HTERT RPE-1 (cell line): ENCODE data around the gene TMED9.
"Not testable (repeated sequence)": the region's sequence is repeated elsewhere in the genome, so short reads cannot be mapped to it uniquely, and the experiment has no call there.

Source experiments
- in situ Hi-C: fragments of 300-500 bp; cut with MboI; formaldehyde crosslinking; loops from 4 replicates; pipeline ENCODE4 v1.14.3; 2020; ENCODE audit warnings: low sequenced_read_pairs

TMED9 gene

GRCh38 chr5:177605667-177606066 is 13.7 kb downstream of the TMED9 start:
- in situ Hi-C loops: no loop called here

DNA sequence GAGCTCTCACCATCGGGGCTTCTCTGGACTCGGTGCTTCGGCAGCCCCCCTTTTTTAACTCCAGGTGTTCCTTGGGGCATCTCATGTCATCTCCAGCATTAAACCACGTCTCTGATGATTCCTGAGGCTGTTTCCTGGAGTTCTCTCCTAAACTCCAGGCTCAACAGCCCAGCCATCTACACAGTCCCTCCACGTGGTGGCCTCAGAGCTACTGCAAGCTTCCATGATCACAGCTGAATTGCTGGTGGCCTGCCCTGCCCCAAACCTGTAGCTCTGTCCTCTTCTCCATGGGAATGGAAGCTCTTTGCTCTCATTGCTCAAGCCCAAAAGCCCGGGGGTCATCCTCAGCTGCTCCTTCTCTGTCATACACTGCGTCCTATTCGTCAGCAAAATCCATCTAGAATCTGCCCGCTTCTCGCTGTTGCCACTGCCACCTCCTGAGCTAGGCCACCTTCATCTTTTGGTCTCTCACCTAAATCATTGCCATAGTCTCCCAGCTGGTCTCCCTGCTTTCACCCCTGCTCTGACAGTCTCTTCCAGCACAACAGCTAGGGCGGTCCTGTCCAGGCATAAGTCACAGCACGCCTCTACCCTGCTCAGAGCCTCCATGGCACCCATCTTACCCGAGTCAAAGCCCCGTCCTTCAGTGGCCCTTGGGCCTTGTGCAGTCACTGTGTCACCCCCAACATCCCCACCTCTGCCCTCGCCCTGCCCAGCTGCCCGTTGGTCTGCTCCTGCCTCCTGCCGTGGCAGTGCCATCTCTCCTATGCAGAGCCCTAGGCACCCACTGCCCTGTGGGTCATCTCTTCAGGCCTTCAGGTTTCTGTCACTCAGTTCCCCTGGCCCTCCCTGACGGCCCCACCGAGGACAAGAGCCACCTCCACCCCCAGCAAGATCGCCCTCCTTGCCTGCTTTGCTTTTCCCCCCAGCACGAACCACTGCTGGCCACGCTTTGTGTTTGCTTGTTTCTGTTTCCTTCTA is 14.4 kb downstream of the TMED9 start:
- in situ Hi-C loops: no loop called here

GRCh38 chr5:177607115-177607451 is 15.1 kb downstream of the TMED9 start:
- in situ Hi-C loops: no loop called here

DNA sequence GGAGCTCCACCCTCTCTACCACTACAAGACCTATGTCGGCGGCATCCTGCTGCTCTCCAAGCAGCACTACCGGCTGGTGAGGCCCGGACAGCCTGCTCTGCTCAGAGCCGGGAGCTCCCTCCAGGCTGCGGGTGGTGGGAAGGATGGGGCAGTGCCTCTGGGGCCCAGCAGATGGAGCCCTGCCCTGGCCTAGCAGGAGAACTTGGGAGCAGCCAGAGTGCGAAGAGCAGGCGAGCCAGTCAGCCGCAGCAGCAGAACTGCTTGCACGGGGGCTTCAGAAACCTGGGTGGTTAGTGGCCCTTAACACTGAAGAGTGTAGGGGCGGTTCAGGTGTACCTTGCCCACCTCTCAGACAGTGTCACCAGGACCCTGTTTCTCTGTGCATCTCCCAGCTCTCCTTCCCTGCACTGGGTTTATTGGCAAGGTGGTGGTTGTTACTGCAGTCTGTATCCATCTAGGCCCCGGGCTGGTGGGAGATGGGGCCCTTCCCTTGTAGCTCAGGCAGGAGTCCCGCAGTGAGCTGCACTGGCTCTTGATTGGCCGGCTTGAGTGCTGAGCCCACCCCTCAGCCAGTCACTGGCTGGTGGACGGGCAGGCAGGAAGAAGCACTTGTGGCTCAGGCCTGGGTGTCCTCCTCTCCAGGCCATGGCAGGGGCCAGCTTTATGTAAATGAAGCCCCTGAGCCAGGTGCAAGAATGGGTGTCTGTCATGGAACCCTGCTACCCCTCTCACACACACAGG is 15.6 kb downstream of the TMED9 start:
- in situ Hi-C loops: no loop called here

DNA sequence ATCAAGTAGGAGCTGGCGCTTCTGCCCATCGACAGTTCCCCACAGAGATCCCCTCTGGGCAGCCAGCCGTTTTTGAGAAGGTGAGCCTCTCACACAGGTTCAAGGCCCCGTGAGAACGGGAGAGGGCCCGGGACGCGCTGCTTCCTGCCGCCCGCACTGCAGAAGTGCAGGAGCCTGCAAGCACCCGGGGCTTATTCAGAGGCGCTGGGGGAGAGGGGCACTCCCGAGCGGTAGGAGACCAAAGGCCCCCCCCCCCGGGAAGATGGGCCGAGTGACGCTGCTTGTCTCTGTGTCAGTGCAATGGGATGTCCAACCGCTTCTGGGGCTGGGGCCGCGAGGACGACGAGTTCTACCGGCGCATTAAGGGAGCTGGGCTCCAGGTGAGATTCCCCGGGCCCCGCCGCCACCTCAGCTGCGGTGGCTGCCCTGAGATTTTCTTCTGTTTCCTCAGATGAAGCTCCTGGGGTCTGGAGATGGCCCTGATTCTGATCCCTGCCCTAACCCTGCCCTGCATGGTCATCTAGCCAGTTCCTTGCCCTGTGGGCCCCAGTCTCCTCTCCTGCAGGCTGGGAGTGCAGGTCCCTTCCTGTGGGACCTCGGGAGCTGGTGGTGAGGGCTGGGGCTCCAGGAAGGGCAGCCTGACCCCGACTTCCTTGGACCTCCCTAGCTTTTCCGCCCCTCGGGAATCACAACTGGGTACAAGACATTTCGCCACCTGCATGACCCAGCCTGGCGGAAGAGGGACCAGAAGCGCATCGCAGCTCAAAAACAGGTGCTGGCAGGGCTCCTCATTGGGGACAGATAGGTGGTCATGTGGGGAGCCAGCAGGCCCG is 16.5 kb downstream of the TMED9 start:
- in situ Hi-C loops: no loop called here

DNA sequence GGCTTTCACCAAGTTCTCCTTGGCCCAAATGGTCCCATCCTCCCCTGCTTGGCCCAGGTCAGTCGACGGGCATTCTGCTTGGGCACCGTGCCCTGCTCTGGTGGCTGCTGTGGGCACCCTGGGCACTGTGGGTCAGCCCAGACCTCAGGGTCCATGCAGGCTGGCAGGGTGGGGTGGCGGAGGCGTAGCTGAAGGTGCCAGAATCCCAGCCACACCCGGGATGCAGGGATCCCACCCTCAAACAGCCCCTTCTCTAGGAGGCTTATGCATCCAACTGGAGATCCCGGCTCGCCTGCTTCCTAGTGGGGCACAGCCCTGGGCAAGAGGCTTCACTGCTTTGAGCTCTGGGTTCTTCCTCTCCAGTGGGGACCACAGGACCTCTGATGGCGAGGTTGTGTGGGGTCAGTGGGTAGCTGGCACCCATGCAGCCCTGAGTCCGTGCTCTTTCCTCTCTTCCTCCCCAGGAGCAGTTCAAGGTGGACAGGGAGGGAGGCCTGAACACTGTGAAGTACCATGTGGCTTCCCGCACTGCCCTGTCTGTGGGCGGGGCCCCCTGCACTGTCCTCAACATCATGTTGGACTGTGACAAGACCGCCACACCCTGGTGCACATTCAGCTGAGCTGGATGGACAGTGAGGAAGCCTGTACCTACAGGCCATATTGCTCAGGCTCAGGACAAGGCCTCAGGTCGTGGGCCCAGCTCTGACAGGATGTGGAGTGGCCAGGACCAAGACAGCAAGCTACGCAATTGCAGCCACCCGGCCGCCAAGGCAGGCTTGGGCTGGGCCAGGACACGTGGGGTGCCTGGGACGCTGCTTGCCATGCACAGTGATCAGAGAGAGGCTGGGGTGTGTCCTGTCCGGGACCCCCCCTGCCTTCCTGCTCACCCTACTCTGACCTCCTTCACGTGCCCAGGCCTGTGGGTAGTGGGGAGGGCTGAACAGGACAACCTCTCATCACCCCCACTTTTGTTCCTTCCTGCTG is 17.4 kb downstream of the TMED9 start:
- in situ Hi-C loops: no loop called here

- in situ Hi-C loops: no loop called here
Measured at GRCh38 chr5:177610131-177610769, 18.2 kb downstream of the TMED9 start.

- in situ Hi-C loops: no loop called here
Measured at GRCh38 chr5:177610770-177611445, 18.9 kb downstream of the TMED9 start.

DNA sequence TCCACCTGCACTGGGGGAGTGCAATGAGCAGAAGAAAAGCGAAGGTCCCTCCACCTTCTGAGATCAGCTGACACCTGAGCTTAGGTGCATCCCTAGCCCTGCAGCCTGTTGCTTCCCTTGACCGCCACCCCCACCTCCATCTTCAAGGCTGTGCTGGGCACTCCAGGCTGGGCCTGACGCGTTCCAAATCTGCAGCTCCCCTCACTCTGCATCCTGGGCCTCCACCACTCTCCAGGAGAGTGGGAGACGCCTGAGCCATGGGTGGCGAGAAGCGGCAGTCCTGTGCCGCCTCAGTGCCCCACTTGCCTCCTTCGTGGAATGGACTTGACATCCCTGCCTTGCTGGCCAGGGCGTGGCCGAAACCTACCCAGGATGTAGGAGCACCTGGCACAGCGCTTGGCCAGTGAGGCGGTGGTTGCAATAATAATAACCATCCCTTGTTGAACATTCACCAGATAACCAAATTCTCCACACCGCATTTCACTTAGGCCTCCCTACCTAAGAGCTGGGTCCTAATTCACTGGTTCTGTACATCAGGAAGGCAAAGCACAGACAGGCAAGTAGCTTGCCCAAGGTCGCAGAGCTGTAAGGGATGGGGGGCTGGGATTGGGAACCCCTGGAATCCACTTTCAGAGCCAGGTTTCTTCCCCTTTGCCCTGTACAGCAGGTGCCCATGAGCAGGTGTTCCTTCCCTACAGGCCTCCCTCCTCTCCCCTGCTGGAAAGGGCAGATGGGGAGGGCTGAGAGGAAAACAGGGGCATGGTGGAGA is 19.6 kb downstream of the TMED9 start:
- in situ Hi-C loops: no loop called here

DNA sequence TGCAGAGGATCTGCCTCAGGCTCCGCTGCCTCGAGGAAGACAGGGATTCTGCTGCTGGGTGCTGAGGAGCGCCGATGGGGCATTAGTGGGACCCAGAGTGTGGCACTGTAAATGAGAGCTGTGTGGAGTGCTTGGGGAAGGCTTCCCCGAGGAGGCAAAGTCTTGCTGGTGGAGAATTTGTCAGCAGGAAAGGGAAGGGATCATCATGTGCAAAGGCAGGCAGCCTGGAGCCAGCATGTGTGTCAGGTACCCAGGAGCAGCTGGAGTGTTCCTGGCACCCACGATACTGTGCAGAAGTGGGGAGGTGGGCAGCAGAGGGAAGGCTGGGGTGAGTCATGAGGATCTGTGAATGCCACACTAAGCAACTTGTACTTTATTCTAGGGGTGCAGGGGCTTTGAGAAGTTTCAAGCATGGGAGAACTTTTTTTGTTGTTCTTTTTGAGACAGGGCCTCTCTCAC is 20.2 kb downstream of the TMED9 start:
- in situ Hi-C loops: no loop called here

DNA sequence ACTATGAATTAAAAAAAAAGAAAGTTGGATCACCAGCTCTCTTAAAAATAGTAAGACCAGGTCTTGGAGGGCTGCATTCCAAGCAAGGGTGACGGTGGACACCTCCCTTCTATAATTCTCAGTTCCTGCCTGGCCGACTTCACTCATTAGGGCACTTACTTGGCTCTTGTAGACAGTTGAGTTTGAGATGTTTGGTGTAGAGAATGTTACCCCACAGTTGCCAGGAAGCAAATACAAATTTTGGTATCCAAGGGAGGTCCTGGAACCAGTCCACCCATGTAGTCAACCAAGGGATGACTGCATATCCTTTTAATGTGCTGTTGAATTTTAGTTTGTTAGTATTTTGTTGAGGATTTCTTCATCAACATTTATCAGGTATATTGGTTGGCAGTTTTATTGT is 28.6 kb downstream of the TMED9 start:
- in situ Hi-C loops: no loop called here

- in situ Hi-C loops: not testable (repeated sequence)
Measured at GRCh38 chr5:177624172-177624571, 32.2 kb downstream of the TMED9 start.

DNA sequence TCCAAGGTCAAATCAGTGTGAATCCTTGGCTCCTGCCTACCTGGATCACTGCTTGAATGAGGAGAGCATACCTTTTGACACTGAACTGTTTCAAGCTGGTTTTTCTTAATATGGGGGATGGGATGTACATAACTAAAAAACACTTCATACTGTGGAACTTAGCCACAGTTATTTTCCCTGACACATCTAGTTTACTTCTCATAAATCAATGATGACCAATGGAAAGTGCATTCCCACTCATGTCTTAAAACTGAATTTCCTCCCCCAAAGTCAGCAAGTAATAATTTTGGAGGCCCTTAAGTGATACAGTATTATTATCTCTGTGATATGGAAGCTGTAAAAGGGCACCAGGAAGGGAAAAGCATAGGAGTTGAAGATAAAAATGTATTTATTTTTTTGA is 38.2 kb downstream of the TMED9 start:
- in situ Hi-C loops: not testable (repeated sequence)

DNA sequence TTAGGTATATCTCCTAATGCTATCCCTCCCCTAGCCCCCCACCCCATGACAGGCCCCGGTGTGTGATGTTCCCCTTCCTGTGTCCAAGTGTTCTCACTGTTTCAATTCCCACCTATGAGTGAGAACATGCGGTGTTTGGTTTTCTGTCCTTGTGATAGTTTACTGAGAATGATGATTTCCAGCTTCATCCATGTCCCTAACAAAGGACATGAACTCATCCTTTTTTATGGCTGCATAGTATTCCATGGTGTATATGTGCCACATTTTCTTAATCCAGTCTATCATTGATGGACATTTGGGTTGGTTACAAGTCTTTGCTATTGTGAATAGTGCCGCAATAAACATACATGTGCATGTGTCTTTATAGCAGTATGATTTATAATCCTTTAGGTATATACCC is 42.9 kb downstream of the TMED9 start:
- in situ Hi-C loops: not testable (repeated sequence)

DNA sequence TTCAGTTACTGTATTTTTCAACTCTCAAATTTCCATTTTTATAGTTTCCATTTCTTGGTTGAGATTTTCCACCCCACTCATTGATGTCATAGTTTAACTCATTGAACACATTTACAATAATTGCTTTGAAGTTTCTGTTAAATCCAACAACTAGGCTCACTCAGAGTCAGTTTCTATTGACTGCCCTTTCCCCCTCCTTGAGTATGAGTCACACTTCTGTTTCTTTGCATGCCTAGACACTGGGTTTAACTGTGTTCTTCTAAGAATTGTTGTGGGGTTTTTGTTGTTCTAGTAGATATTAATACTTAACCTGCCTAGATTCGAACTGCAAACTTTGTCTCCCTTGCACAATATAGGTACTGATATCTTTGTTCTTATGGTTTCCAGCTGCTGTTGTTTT is 53.5 kb downstream of the TMED9 start:
- in situ Hi-C loops: not testable (repeated sequence)
